IPS-18a (cell line): ENCODE results near the gene PRMT3.
"Not testable (repeated sequence)": the region's sequence is repeated elsewhere in the genome, so short reads cannot be mapped to it uniquely, and the experiment has no call there.

Source experiments
- H3K27ac ChIP-seq: one replicate; pipeline ENCODE4 v1.5.1; 2013; ENCODE audit warnings: low read length
- H3K27me3 ChIP-seq: one replicate; pipeline ENCODE4 v1.6.1; 2013; ENCODE audit warnings: mild to moderate bottlenecking, low read length; ENCODE audit not compliant: control insufficient read depth, insufficient read depth
- H3K36me3 ChIP-seq: one replicate; pipeline ENCODE4 v1.6.1; 2013; ENCODE audit warnings: low read depth, low read length; ENCODE audit not compliant: control insufficient read depth
- H3K4me1 ChIP-seq: one replicate; pipeline ENCODE4 v1.6.1; 2013; ENCODE audit warnings: low read depth, low read length; ENCODE audit not compliant: control insufficient read depth
- H3K4me3 ChIP-seq: one replicate; pipeline ENCODE4 v1.5.1; 2013; ENCODE audit warnings: low read length
- H3K9ac ChIP-seq: one replicate; pipeline ENCODE4 v1.6.1; 2013; ENCODE audit warnings: mild to moderate bottlenecking, low read length, moderate library complexity
- H3K9me3 ChIP-seq: one replicate; pipeline ENCODE4 v1.6.1; 2013; ENCODE audit warnings: low read depth, low read length; ENCODE audit not compliant: control insufficient read depth

PRMT3 gene

GRCh38 chr11:20464518-20464917 lies 77.0 kb downstream of the PRMT3 start:
- Histone ChIP-seq H3K36me3 (peaks cover 10% of the 10 kb centered on the region), H3K9me3 (no peaks in the 10 kb centered on the region), H3K9ac (no peak overlapping the region), H3K4me3 (no peak overlapping the region), H3K27ac (no peak overlapping the region), H3K4me1 (no peaks in the 10 kb centered on the region), H3K27me3 (no peaks in the 10 kb centered on the region)

GRCh38 chr11:20467487-20468185 lies 80.1 kb downstream of the PRMT3 start:
- H3K27me3 ChIP-seq, result no peaks in the 10 kb centered on the region
- H3K9ac ChIP-seq, result no peak overlapping the region
- H3K27ac ChIP-seq, result no peak overlapping the region
- no peaks in the 10 kb centered on the region for H3K9me3 ChIP-seq
- no peak overlapping the region for H3K4me3 ChIP-seq
- H3K4me1 ChIP-seq, result no peaks in the 10 kb centered on the region
- H3K36me3 ChIP-seq, result peaks cover 10% of the 10 kb centered on the region

GRCh38 chr11:20470348-20470747 lies 82.8 kb downstream of the PRMT3 start:
- H3K4me1 ChIP-seq, result peaks cover 12% of the 10 kb centered on the region
- H3K4me3 ChIP-seq, result no peak overlapping the region
- no peak overlapping the region for H3K27ac ChIP-seq
- peaks cover 5% of the 10 kb centered on the region for H3K36me3 ChIP-seq
- H3K27me3 ChIP-seq, result no peaks in the 10 kb centered on the region
- H3K9me3 ChIP-seq, result no peaks in the 10 kb centered on the region
- no peak overlapping the region for H3K9ac ChIP-seq

- H3K27ac ChIP-seq, result not testable (repeated sequence)
Observed at GRCh38 chr11:20471929-20472328, 84.4 kb downstream of the PRMT3 start.

GRCh38 chr11:20474176-20474881 lies 86.8 kb downstream of the PRMT3 start:
- Histone ChIP-seq H3K9me3 (no peaks in the 10 kb centered on the region), H3K4me3 (no peak overlapping the region), H3K27me3 (no peaks in the 10 kb centered on the region), H3K27ac (no peak overlapping the region), H3K4me1 (peaks cover 15% of the 10 kb centered on the region), H3K9ac (no peak overlapping the region), H3K36me3 (peaks cover 3% of the 10 kb centered on the region)

More at GRCh38 chr11:20471929-20472328, 84.4 kb downstream of the PRMT3 start:
- H3K9ac ChIP-seq, H3K27me3 ChIP-seq, H3K9me3 ChIP-seq, H3K4me3 ChIP-seq, H3K36me3 ChIP-seq: not testable (repeated sequence)
- peaks cover 12% of the 10 kb centered on the region for H3K4me1 ChIP-seq

GRCh38 chr11:20474882-20475517 lies 87.5 kb downstream of the PRMT3 start:
- no peak overlapping the region for H3K4me3 ChIP-seq
- H3K27me3 ChIP-seq, result no peaks in the 10 kb centered on the region
- H3K9me3 ChIP-seq, result no peaks in the 10 kb centered on the region
- H3K36me3 ChIP-seq, result peaks cover 3% of the 10 kb centered on the region
- H3K4me1 ChIP-seq, result peaks cover 15% of the 10 kb centered on the region
- H3K27ac ChIP-seq, result no peak overlapping the region
- H3K9ac ChIP-seq, result no peak overlapping the region

GRCh38 chr11:20477418-20478090 lies 90.0 kb downstream of the PRMT3 start:
- Histone ChIP-seq H3K36me3 (no peaks in the 10 kb centered on the region), H3K9me3 (no peaks in the 10 kb centered on the region), H3K27ac (no peak overlapping the region), H3K27me3 (no peaks in the 10 kb centered on the region), H3K4me1 (peaks cover 15% of the 10 kb centered on the region), H3K9ac (no peak overlapping the region), H3K4me3 (no peak overlapping the region)

- Histone ChIP-seq H3K9ac (no peak overlapping the region), H3K36me3 (no peaks in the 10 kb centered on the region), H3K4me3 (no peak overlapping the region), H3K9me3 (no peaks in the 10 kb centered on the region), H3K27me3 (no peaks in the 10 kb centered on the region), H3K4me1 (peaks cover 7% of the 10 kb centered on the region), H3K27ac (no peak overlapping the region)
Observed at GRCh38 chr11:20479513-20479912, 92.0 kb downstream of the PRMT3 start.

- Histone ChIP-seq H3K9me3 (peaks cover 3% of the 10 kb centered on the region), H3K36me3 (no peaks in the 10 kb centered on the region), H3K27me3 (no peaks in the 10 kb centered on the region)
Observed at GRCh38 chr11:20483931-20484330, 96.4 kb downstream of the PRMT3 start.

GRCh38 chr11:20484416-20484815 lies 96.9 kb downstream of the PRMT3 start:
- not testable (repeated sequence) for H3K4me3 ChIP-seq, H3K36me3 ChIP-seq, H3K27ac ChIP-seq, H3K4me1 ChIP-seq, H3K27me3 ChIP-seq, H3K9ac ChIP-seq, H3K9me3 ChIP-seq

More at GRCh38 chr11:20483931-20484330, 96.4 kb downstream of the PRMT3 start:
- no peaks in the 10 kb centered on the region for H3K4me1 ChIP-seq
- H3K9ac ChIP-seq, result no peak overlapping the region
- no peak overlapping the region for H3K27ac ChIP-seq
- no peak overlapping the region for H3K4me3 ChIP-seq

- Histone ChIP-seq H3K4me3 (no peak overlapping the region), H3K4me1 (peaks cover 6% of the 10 kb centered on the region), H3K9me3 (peaks cover 3% of the 10 kb centered on the region), H3K9ac (no peak overlapping the region), H3K36me3 (no peaks in the 10 kb centered on the region), H3K27ac (no peak overlapping the region), H3K27me3 (no peaks in the 10 kb centered on the region)
Observed at GRCh38 chr11:20488352-20488751, 100.8 kb downstream of the PRMT3 start.
